H1 (cell line): Measurements from ENCODE around the gene CTNNA3. TPM values are rescaled to one million over a fixed set of nuclear protein-coding genes. Genes with fewer than 3 reads are reported as not detected.

ENCODE experiments used
- CTCF ChIA-PET: fragments of 300-600 bp; sonication (Branson Sonifier 250); formaldehyde crosslinking; loops from one replicate; lab custom pipeline; 2021; ENCODE audit not compliant: partially characterized antibody; lab: Charles Lee
- POLR2A ChIA-PET: fragments of 300-600 bp; sonication (Branson Sonifier 250); formaldehyde crosslinking; loops from one replicate; lab custom pipeline; 2021; ENCODE audit warnings: inconsistent platforms; ENCODE audit not compliant: partially characterized antibody; lab: Charles Lee
- DNase-seq, 2 experiments: peaks; one replicate each; pipeline versions ENCODE4 v3.0.0 to v3.0.0-alpha.2; 2010 to 2022; ENCODE audit warnings: low spot score in 2 of 2, low read depth in 1 of 2, mixed read lengths in 1 of 2
- FAIRE-seq: peaks from 2 replicates; lab custom pipeline; 2011; peaks lifted over from hg19 to GRCh38; lab: Jason Lieb, UNC
- H2AFZ ChIP-seq: 2 replicates; pipeline ENCODE4 v1.8.1; 2012; ENCODE audit warnings: low read length, inconsistent platforms
- H2AK5ac ChIP-seq: 2 replicates; pipeline ENCODE4 v1.6.1; 2013; ENCODE audit warnings: low read depth, low read length
- H2BK120ac ChIP-seq: replicated peaks from 2 replicates; pipeline ENCODE3; 2013; ENCODE audit warnings: low read depth, low read length, inconsistent platforms
- H2BK12ac ChIP-seq: 2 replicates; pipeline ENCODE4 v1.6.1; 2013; ENCODE audit warnings: low read depth, low read length
- H2BK15ac ChIP-seq: 2 replicates; pipeline ENCODE4 v1.6.1; 2013; ENCODE audit warnings: low read length
- H2BK20ac ChIP-seq: 2 replicates; pipeline ENCODE4 v1.6.1; 2013; ENCODE audit warnings: low read length
- H2BK5ac ChIP-seq: 2 replicates; pipeline ENCODE4 v1.6.1; 2013; ENCODE audit warnings: low read depth, low read length
- H3K14ac ChIP-seq: 2 replicates; pipeline ENCODE4 v1.6.1; 2013; ENCODE audit warnings: inconsistent platforms; ENCODE audit not compliant: insufficient read length
- H3K18ac ChIP-seq: 2 replicates; pipeline ENCODE4 v1.6.1; 2013; ENCODE audit warnings: low read length; ENCODE audit errors: extremely low read depth
- H3K23ac ChIP-seq: 2 replicates; pipeline ENCODE4 v1.6.1; 2013; ENCODE audit warnings: inconsistent platforms; ENCODE audit not compliant: insufficient read length
- H3K23me2 ChIP-seq: 2 replicates; pipeline ENCODE4 v1.6.1; 2013; ENCODE audit warnings: low read depth, low read length
- H3K27ac ChIP-seq: 2 replicates; pipeline ENCODE4 v1.6.1; 2011; ENCODE audit warnings: low read depth, low read length, inconsistent platforms
- H3K27me3 ChIP-seq, 4 experiments: replicated peaks in 1 of 4; 1 replicate in 1 of 4; 2 replicates in 3 of 4; pipeline versions ENCODE4 v1.6.1 to v1.8.1; 2011 to 2013; ENCODE audit warnings: low read length in 3 of 4, mild to moderate bottlenecking in 3 of 4, inconsistent platforms in 2 of 4, mixed read lengths in 2 of 4, moderate library complexity in 1 of 4; ENCODE audit not compliant: control insufficient read depth in 3 of 4, insufficient read depth in 3 of 4; ENCODE audit errors: extremely low read depth in 1 of 4
- H3K36me3 ChIP-seq, 4 experiments: 2 replicates each; pipeline versions ENCODE4 v1.6.1 to v1.8.1; 2011 to 2013; ENCODE audit warnings: mild to moderate bottlenecking in 4 of 4, low read length in 3 of 4, moderate library complexity in 2 of 4, control low read depth in 1 of 4, inconsistent platforms in 1 of 4; ENCODE audit not compliant: insufficient read depth in 4 of 4, control insufficient read depth in 2 of 4
- H3K4ac ChIP-seq: replicated peaks from 2 replicates; pipeline ENCODE3; 2013; ENCODE audit warnings: low read length, low read depth, mixed read lengths, inconsistent platforms; ENCODE audit not compliant: insufficient read length
- H3K4me1 ChIP-seq, 4 experiments: replicated peaks in 1 of 4; 1 replicate in 1 of 4; 2 replicates in 3 of 4; pipeline versions ENCODE4 v1.6.1 to v1.8.1; 2011 to 2013; ENCODE audit warnings: low read length in 3 of 4, inconsistent platforms in 2 of 4, mixed read lengths in 1 of 4; ENCODE audit not compliant: insufficient read depth in 4 of 4, control insufficient read depth in 3 of 4
- H3K4me2 ChIP-seq, 2 experiments: 2 replicates each; pipeline versions ENCODE4 v1.6.1 to v1.8.1; 2011 to 2013; ENCODE audit warnings: low read depth in 2 of 2, low read length in 2 of 2, control low read depth in 1 of 2, inconsistent platforms in 1 of 2, mild to moderate bottlenecking in 1 of 2; ENCODE audit not compliant: insufficient read depth in 1 of 2
- H3K4me3 ChIP-seq, 4 experiments: fragments of 200-600, 300-600 bp in 1 of 4; sonication (generic), shearing (Covaris generic), sonication (Bioruptor Twin) in 1 of 4; 2 replicates each; pipeline versions ENCODE4 v1.5.1 to v1.8.1; 2011 to 2016; ENCODE audit warnings: low read length in 4 of 4, low read depth in 3 of 4, control low read depth in 2 of 4, inconsistent platforms in 2 of 4, mild to moderate bottlenecking in 2 of 4, mixed read lengths in 1 of 4, moderate library complexity in 1 of 4; ENCODE audit not compliant: insufficient read depth in 2 of 4; ENCODE audit errors: extremely low read depth in 1 of 4
- H3K56ac ChIP-seq: replicated peaks from 2 replicates; pipeline ENCODE3; 2013; ENCODE audit warnings: low read depth, mild to moderate bottlenecking, mixed read lengths, low read length, inconsistent platforms; ENCODE audit not compliant: insufficient read length
- H3K79me1 ChIP-seq: 2 replicates; pipeline ENCODE4 v1.6.1; 2013; ENCODE audit warnings: low read depth, low read length, control low read depth
- H3K79me2 ChIP-seq, 2 experiments: 2 replicates each; pipeline versions ENCODE4 v1.6.1 to v1.8.1; 2012 to 2013; ENCODE audit warnings: low read length in 2 of 2, mild to moderate bottlenecking in 2 of 2, inconsistent platforms in 1 of 2; ENCODE audit not compliant: insufficient read depth in 2 of 2, control insufficient read depth in 1 of 2
- H3K9ac ChIP-seq, 4 experiments: replicated peaks in 1 of 4; 1 replicate in 1 of 4; 2 replicates in 3 of 4; pipeline versions ENCODE4 v1.6.1 to v1.8.1; 2011 to 2013; ENCODE audit warnings: low read depth in 3 of 4, low read length in 3 of 4, control low read depth in 2 of 4, mild to moderate bottlenecking in 2 of 4, moderate library complexity in 2 of 4, inconsistent platforms in 1 of 4; ENCODE audit errors: extremely low read depth in 1 of 4
- H3K9me3 ChIP-seq, 2 experiments: 2 replicates each; pipeline versions ENCODE4 v1.6.1 to v1.8.1; 2012 to 2013; ENCODE audit warnings: mild to moderate bottlenecking in 2 of 2, moderate library complexity in 2 of 2, control low read depth in 1 of 2, inconsistent platforms in 1 of 2, low read depth in 1 of 2, low read length in 1 of 2, mixed read lengths in 1 of 2; ENCODE audit not compliant: insufficient read depth in 2 of 2
- H4K20me1 ChIP-seq, 2 experiments: replicated peaks in 1 of 2; 2 replicates each; pipeline versions ENCODE3 to v1.8.1; 2011 to 2013; ENCODE audit warnings: inconsistent platforms in 2 of 2, low read length in 2 of 2, mild to moderate bottlenecking in 1 of 2; ENCODE audit not compliant: insufficient read depth in 2 of 2, control insufficient read depth in 1 of 2
- H4K5ac ChIP-seq: 2 replicates; pipeline ENCODE4 v1.6.1; 2013; ENCODE audit warnings: low read length, low read depth, mixed read lengths, inconsistent platforms; ENCODE audit not compliant: insufficient read length
- H4K8ac ChIP-seq: 2 replicates; pipeline ENCODE4 v1.8.0; 2013; ENCODE audit warnings: mild to moderate bottlenecking, moderate library complexity, low read length, inconsistent platforms; ENCODE audit not compliant: insufficient read depth; ENCODE audit errors: extremely low read depth
- H4K91ac ChIP-seq: replicated peaks from 2 replicates; pipeline ENCODE3; 2013; ENCODE audit warnings: low read length, mixed read lengths, inconsistent platforms; ENCODE audit not compliant: insufficient read length
- CBX5 ChIP-seq: fragments of 300-800, 300-1000 bp; sonication (generic); IDR thresholded peaks from 2 replicates; pipeline ENCODE4 v1.7.1; 2016; ENCODE audit warnings: antibody characterized with exemption, low read length, low read depth
- CREB1 ChIP-seq: IDR thresholded peaks from 2 replicates; pipeline ENCODE4 v1.6.1; 2012; ENCODE audit warnings: inconsistent platforms
- CTBP2 ChIP-seq: IDR thresholded peaks from 2 replicates; pipeline ENCODE4 v1.7.0; 2011; ENCODE audit warnings: borderline replicate concordance, mild to moderate bottlenecking, moderate library complexity, mixed read lengths, low read length; ENCODE audit not compliant: insufficient read depth, insufficient read length
- RFX5 ChIP-seq: IDR thresholded peaks from 2 replicates; pipeline ENCODE4 v1.6.1; 2011; ENCODE audit warnings: low read depth, low read length, improper control_type of control experiment, borderline replicate concordance
- ZNF274 ChIP-seq: IDR thresholded peaks from 2 replicates; pipeline ENCODE4 v1.7.0; 2012; ENCODE audit warnings: low read length, borderline replicate concordance; ENCODE audit errors: extremely low read depth
- WGBS, 2 experiments: shearing (Covaris generic) in 1 of 2; methylation state at CpG; one replicate each; pipeline versions ENCODE4 v1.1.6 to v1.1.7; 2013 to 2015; ENCODE audit warnings: low lambda C conversion rate in 2 of 2, mixed read lengths in 2 of 2, inconsistent platforms in 1 of 2, low coverage in 1 of 2, missing lambda C conversion rate in 1 of 2; ENCODE audit not compliant: insufficient replicate concordance in 2 of 2, insufficient coverage in 1 of 2, insufficient read length in 1 of 2; ENCODE audit errors: extremely low coverage in 1 of 2, missing lambda C conversion rate in 1 of 2; 5-methylcytosine and 5-hydroxymethylcytosine counted together
- polyA plus RNA-seq, 7 experiments: library from polyadenylated mRNA; depleted of rRNA in 3 of 7; stranded (reverse) in 5 of 7; unstranded in 2 of 7; fragments of >200 nt in 5 of 7; fragments of 200-250 nt in 2 of 7; gene quantifications; 1 replicate in 5 of 7; 2 replicates in 1 of 7; 4 replicates in 1 of 7; pipeline versions ENCODE4 v1.2.1 to v1.2.3, GENCODE V29; 2011 to 2013; ENCODE audit warnings: missing spikeins in 2 of 7, mixed read lengths in 2 of 7
- total RNA-seq: library from RNA; stranded (reverse); fragmentation: NEBNext Ultra II Directional; extraction: Animal tissue kit (Norgen Biotek cat#: 25700); gene quantifications from 2 replicates; pipeline ENCODE4 v1.2.1, GENCODE V29; 2021

The CTNNA3 gene
- total and polyA plus RNA-seq, 2 of the 8 experiments (the other 6 are each of a cell fraction or from before 2014, with no cell fraction given) = 1.3 to 1.5 TPM

- ChIA-PET CTCF (interaction anchor here (0.7 to 4.1 kb wide), 8 partner anchors 9 to 89 kb away, joined by 3 to 82 read pairs (median 4); no protein-coding TSS in a partner anchor), POLR2A (no interaction called here)
- H3K18ac ChIP-seq = no peak overlapping the region
- no peak overlapping the region for H3K14ac ChIP-seq
- no peak overlapping the region for H2BK15ac ChIP-seq
- H2BK120ac ChIP-seq = no peak overlapping the region
- no peak overlapping the region for H3K9ac ChIP-seq
- H3K79me2 ChIP-seq = no peaks in the 10 kb centered on the region
- TF ChIP-seq CBX5 (no peak), ZNF274 (no peak), RFX5 (no peak), CTBP2 (no peak), CREB1 (no peak)
- TF ChIP-seq, all 59 proteins: peak for 0
- Histone ChIP-seq H2AFZ (peak overlapping the region; percentile 70; the same call in 1 of the 2 replicates), H3K23me2 (no peaks in the 10 kb centered on the region), H3K4me3 (no peak overlapping the region), H4K8ac (no peak overlapping the region), H4K5ac (no peak overlapping the region), H3K4ac (no peak overlapping the region), H4K91ac (no peak overlapping the region), H3K23ac (no peak overlapping the region), H4K20me1 (no peaks in the 10 kb centered on the region), H2BK20ac (no peak overlapping the region), H2BK5ac (no peak overlapping the region), H3K27me3 (no peaks in the 10 kb centered on the region), H3K27ac (no peak overlapping the region), H2BK12ac (no peak overlapping the region), H2AK5ac (no peak overlapping the region), H3K56ac (no peak overlapping the region), H3K4me2 (no peak overlapping the region), H3K79me1 (no peaks in the 10 kb centered on the region), H3K36me3 (no peaks in the 10 kb centered on the region), H3K9me3 (peaks cover 6 to 18% of the 10 kb centered on the region in 2 experiments; a peak in 3 of 4 replicates), H3K4me1 (no peaks in the 10 kb centered on the region)
- FAIRE-seq (no peak), DNase-seq (no peak)
- WGBS, 2 experiments = 86% methylated on average over 5 of the region's 5 CpGs; no CpG with 5 or more reads in 1 of the 2 experiments
Observed at GRCh38 chr10:67695555-67695954, 440 bp downstream of the CTNNA3 start.
